ENCODE data around the gene MALSU1. TPM values are rescaled to one million over a fixed set of nuclear protein-coding genes. Genes with fewer than 3 reads are reported as not detected.
"Not testable (repeated sequence)": the region's sequence is repeated elsewhere in the genome, so short reads cannot be mapped to it uniquely, and the experiment has no call there.

MALSU1 gene
- total RNA-seq, 1 donor from 2014 or later, result 123 TPM

DNA sequence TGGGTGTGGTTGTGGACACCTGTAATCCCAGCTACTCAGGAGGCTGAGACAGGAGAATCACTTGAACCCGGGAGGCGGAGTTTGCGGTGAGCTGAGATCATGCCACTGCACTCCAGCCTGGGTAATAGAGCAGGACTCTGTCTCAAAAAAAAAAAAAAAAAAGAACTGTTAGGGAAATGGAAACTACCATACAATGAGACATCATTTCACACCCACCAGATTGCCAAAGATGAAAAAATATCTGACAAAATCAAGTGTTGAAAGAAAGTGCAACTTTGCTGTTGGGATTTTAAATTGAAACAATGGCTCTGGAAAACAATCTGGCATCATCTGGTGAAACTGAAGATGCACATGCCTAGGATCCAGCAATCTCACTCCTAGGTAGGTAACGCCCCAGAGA is 16.1 kb upstream of the MALSU1 start:
- intact Hi-C loops (cut with micrococcal nuclease), result no loop called here
- DNase-seq (no peak), ATAC-seq (no peak)

DNA sequence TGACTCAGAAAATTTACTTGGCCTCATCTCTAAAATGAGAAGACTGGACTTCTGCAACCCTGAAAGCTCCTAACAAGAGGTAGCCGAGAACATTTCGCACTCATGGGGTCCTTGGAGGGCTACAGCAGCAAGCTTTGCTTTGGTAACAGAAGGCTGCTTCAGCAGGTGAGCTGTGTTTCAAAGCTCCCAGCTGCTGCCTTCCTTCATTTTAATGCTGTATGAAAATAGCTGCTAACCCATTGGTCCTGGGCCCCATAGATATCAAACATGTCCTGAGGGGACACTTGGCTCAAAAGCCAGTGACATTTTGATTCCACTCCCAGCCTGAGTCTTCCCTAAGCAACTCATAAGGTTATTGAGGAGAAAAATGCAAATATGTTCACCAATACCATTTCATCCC is 14.3 kb upstream of the MALSU1 start:
- intact Hi-C loops (cut with micrococcal nuclease), result no loop called here
- no peak for ATAC-seq

GRCh38 chr7:23285657-23286646 is 13.2 kb upstream of the MALSU1 start:
- intact Hi-C loops (cut with micrococcal nuclease), result no loop called here
- ATAC-seq, result no peak

More for the DNA sequence above, 14.3 kb upstream of the MALSU1 start:
- no peak for DNase-seq

DNA sequence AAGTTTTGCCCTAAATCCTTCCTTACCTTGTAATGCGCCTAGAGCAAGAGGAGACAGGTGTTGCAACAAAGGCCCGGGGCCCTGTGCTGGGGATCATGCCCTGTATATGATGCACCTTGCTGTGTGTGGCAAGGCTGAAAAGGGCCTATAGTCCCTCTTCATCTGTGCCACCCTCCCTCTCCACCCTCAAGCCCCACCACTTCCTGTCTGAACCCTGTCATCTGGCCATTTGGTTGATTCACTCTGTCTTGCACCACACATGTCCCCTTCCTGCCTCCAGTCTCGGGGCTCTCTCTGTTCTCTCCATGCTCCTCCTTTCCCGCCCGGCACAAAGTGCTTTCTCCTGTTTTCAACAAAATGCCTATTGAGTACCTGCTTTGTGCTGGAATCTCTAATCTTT is 11.5 kb upstream of the MALSU1 start:
- intact Hi-C loops (cut with micrococcal nuclease), result no loop called here
- DNase-seq (no peak), ATAC-seq (no peak)

More at GRCh38 chr7:23285657-23286646, 13.2 kb upstream of the MALSU1 start:
- no peak for DNase-seq

- DNase-seq (no peak), ATAC-seq (no peak)
- intact Hi-C loops (cut with micrococcal nuclease), result no loop called here
Observed at GRCh38 chr7:23290993-23291392, 8.1 kb upstream of the MALSU1 start.

DNA sequence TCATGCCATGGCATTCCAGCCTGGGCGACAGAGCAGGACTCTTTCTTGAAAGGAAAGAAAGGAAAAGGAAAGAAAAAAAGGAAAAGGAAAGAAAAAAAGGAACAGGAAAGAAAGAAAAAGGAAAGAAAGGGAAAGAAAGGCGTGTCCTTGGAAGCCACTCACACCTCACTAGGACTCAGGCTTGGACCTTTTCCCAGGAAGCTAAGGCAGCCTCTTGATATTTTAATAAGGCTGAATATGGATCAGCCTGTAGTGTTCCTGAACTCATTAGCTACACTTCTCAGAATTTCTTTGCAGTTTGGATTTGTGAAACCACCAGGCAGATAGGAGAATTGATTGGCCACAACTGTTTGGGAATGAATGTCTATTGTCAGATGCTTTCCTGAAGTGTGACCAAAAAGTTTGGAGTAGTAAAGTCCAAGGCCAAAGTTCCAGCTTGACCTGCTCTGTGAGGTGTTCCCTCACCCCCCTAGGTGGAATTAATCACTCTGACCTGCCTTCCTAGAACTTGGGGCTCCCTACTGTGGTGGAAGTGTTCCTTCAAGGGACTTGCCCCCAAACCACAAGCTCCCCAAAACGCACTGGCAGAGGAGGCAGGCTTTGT is 7.1 kb upstream of the MALSU1 start:
- intact Hi-C loops (cut with micrococcal nuclease), result no loop called here
- no peak for DNase-seq
- peak; percentile 67 for ATAC-seq

GRCh38 chr7:23292623-23293022 is 6.5 kb upstream of the MALSU1 start:
- intact Hi-C loops (cut with micrococcal nuclease), result no loop called here
- ATAC-seq, result no peak
- DNase-seq, result no peak

- no peak for ATAC-seq
- intact Hi-C loops (cut with micrococcal nuclease), result no loop called here
- no peak for DNase-seq
Observed at GRCh38 chr7:23293500-23294073, 5.6 kb upstream of the MALSU1 start.

- ATAC-seq, result no peak
- DNase-seq, result no peak
- intact Hi-C loops (cut with micrococcal nuclease), result no loop called here
Observed at GRCh38 chr7:23294549-23295400, 4.4 kb upstream of the MALSU1 start.

GRCh38 chr7:23295401-23295697 is 3.8 kb upstream of the MALSU1 start:
- intact Hi-C loops (cut with micrococcal nuclease), result no loop called here
- DNase-seq (no peak), ATAC-seq (no peak)

GRCh38 chr7:23298141-23298881 is 828 bp upstream of the MALSU1 start:
- intact Hi-C loops (cut with micrococcal nuclease), result no loop called here
- DNase-seq (no peak), ATAC-seq (peak; percentile 20)

DNA sequence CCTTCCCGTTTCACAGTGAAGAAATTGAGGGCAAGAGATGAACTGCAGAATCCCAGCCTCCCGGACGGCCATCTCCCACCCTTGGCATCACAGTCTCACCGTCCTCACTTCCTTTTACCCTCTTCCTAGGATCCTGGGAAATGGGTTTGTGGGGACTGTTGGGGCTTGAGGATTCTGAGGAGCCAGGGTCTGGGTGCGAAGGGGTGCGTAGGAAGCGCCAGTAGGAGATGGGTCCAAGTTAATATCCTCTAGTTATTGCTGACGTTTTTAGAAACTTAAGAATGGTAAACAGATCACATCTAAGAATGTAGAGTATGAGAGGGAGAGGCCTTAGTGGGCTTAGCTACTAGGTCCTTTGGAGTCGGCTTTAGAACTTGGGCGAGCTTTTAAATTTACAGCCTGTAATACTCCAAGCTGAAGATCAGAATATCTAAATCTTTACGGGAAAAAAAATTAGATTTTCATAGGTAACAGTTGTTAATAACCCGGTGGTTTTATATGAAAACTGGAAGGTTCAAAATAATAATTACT is 696 bp downstream of the MALSU1 start:
- intact Hi-C loops (cut with micrococcal nuclease), result no loop called here
- ATAC-seq, result no peak
- no peak for DNase-seq

- no peak for ATAC-seq
- intact Hi-C loops (cut with micrococcal nuclease), result no loop called here
Observed at GRCh38 chr7:23306936-23307521, 7.9 kb downstream of the MALSU1 start.

DNA sequence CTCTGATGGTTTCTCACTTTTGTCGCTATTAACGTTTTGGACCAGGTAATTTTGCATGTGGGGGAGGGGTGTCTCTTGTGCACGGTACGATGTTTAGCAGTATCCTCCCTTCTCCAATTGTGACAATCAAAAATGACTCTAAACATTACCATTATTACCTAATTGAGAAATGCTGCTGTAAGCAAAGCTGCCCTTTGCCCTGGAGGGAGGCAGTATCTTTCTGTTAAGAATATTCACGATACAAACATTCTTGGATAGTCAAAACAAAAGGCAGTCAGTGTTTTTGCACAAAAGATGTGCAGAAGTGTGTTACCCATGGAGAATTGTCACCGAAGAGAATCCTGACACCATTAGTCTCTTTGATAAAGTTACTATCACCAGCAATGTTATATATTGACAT is 9.6 kb downstream of the MALSU1 start:
- intact Hi-C loops (cut with micrococcal nuclease), result no loop called here
- DNase-seq, result no peak
- ATAC-seq, result no peak

More at GRCh38 chr7:23306936-23307521, 7.9 kb downstream of the MALSU1 start:
- no peak for DNase-seq

DNA sequence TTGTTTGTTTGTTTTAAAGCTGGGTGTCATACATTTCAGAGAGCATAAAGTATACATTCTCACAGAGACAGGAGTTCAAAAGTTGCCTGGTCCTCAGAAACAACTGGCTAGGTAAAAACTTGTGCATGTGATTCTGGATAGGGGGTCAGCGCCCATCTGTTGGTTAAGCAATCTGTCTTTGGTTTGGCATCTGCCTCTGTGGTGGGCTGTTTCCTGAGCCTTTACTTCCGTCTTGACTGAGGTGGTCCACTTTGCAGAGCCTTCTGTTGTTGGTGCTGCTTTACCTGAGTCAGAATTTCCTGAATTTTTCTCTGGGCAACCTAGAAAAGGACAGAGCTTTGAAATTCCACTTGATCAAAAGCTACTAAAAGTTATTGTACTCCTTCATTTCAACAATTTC is 13.0 kb downstream of the MALSU1 start:
- DNase-seq; intact Hi-C loops (cut with micrococcal nuclease); ATAC-seq: not testable (repeated sequence)

- DNase-seq (no peak), ATAC-seq (no peak)
- intact Hi-C loops (cut with micrococcal nuclease), result no loop called here
Observed at GRCh38 chr7:23315366-23315765, 16.2 kb downstream of the MALSU1 start.

DNA sequence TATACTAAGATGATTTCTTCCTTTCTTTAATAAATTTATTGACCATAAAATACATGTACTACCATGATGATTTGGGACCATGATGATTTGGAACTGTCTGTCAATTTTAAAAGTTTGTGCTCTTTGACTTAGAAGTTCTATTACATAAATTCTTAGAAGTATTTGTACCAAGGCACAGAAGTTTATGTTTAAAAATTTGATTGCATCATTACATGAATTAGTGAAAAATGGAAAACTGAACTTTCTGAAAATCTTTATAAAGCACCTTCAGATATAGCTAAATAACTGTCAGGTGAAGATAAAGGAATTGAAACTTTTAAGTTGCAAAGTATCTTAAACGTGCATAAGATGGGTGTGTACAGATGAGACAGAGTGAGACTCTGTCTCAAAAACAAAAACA is 32.0 kb downstream of the MALSU1 start:
- DNase-seq, result no peak
- intact Hi-C loops (cut with micrococcal nuclease), result no loop called here
- no peak for ATAC-seq

- ATAC-seq (no peak), DNase-seq (no peak)
- intact Hi-C loops (cut with micrococcal nuclease), result no loop called here
Observed at GRCh38 chr7:23332193-23332592, 33.1 kb downstream of the MALSU1 start.
